Activated naive CD8-positive, alpha-beta T cell treated with anti-CD3 and anti-CD28 coated beads, Interleukin-2, amount 50 U/mL, for 16 hours (primary cell): Measurements from ENCODE around the gene ERBB4.
"Not testable (repeated sequence)": the region's sequence is repeated elsewhere in the genome, so short reads cannot be mapped to it uniquely, and the experiment has no call there.

Experiments
- DNase-seq: peaks from one replicate; pipeline ENCODE4 v3.0.0-alpha.2; 2020; ENCODE audit warnings: low read depth, low spot score

ERBB4 gene

GRCh38 chr2:212226114-212226513, 312.5 kb downstream of the ERBB4 start:
- no peak for DNase-seq

GRCh38 chr2:212223696-212224095, 314.9 kb downstream of the ERBB4 start:
- no peak for DNase-seq

- DNase-seq, result no peak
Observed at GRCh38 chr2:212213191-212213590, 325.4 kb downstream of the ERBB4 start.

GRCh38 chr2:212208467-212208866, 330.1 kb downstream of the ERBB4 start:
- no peak for DNase-seq

- DNase-seq, result no peak
Observed at GRCh38 chr2:212197776-212198175, 340.8 kb downstream of the ERBB4 start.

- no peak for DNase-seq
Observed at GRCh38 chr2:212195626-212196025, 343.0 kb downstream of the ERBB4 start.

GRCh38 chr2:212194396-212194795, 344.2 kb downstream of the ERBB4 start:
- DNase-seq, result no peak

- no peak for DNase-seq
Observed at GRCh38 chr2:212193803-212194202, 344.8 kb downstream of the ERBB4 start.

GRCh38 chr2:212193056-212193455, 345.5 kb downstream of the ERBB4 start:
- no peak for DNase-seq

- not testable (repeated sequence) for DNase-seq
Observed at GRCh38 chr2:212191438-212191837, 347.2 kb downstream of the ERBB4 start.

- no peak for DNase-seq
Observed at GRCh38 chr2:212186166-212186565, 352.4 kb downstream of the ERBB4 start.

- no peak for DNase-seq
Observed at GRCh38 chr2:212181646-212182045, 357.0 kb downstream of the ERBB4 start.

- no peak for DNase-seq
Observed at GRCh38 chr2:212180408-212181083, 358.1 kb downstream of the ERBB4 start.

- DNase-seq, result no peak
Observed at GRCh38 chr2:212177724-212178123, 360.9 kb downstream of the ERBB4 start.

- DNase-seq, result no peak
Observed at GRCh38 chr2:212176151-212176550, 362.5 kb downstream of the ERBB4 start.

GRCh38 chr2:212173756-212174510, 364.7 kb downstream of the ERBB4 start:
- DNase-seq, result no peak

- DNase-seq, result no peak
Observed at GRCh38 chr2:212173331-212173730, 365.3 kb downstream of the ERBB4 start.

- no peak for DNase-seq
Observed at GRCh38 chr2:212170382-212170781, 368.2 kb downstream of the ERBB4 start.

- no peak for DNase-seq
Observed at GRCh38 chr2:212158081-212158480, 380.5 kb downstream of the ERBB4 start.

- no peak for DNase-seq
Observed at GRCh38 chr2:212157012-212157411, 381.6 kb downstream of the ERBB4 start.

GRCh38 chr2:212156088-212156487, 382.5 kb downstream of the ERBB4 start:
- DNase-seq, result no peak

- no peak for DNase-seq
Observed at GRCh38 chr2:212154477-212154878, 384.1 kb downstream of the ERBB4 start.

- DNase-seq, result no peak
Observed at GRCh38 chr2:212153923-212154322, 384.7 kb downstream of the ERBB4 start.
